Naive thymus-derived CD4-positive, alpha-beta T cell (primary cell): Measurements from ENCODE around the gene SLC44A4. TPM values are rescaled to one million over a fixed set of nuclear protein-coding genes. Genes with fewer than 3 reads are reported as not detected.

Experiments used
- ATAC-seq: fragments of 150-1000 bp; cut with Tn5 transposase; 2 replicates; pipeline ENCODE4 v1.10.0; 2021; ENCODE audit warnings: mild to moderate bottlenecking, moderate library complexity
- CTCF ChIA-PET: fragments of 350-600 bp; sonication (Branson Sonifier 250); formaldehyde crosslinking; loops from one replicate; lab custom pipeline; 2021; ENCODE audit warnings: antibody characterized with exemption; lab: Charles Lee
- POLR2A ChIA-PET: fragments of 350-600 bp; sonication (Branson Sonifier 250); formaldehyde crosslinking; loops from one replicate; lab custom pipeline; 2021; ENCODE audit warnings: antibody characterized with exemption, inconsistent platforms; lab: Charles Lee
- DNase-seq, 9 donors: peaks; one replicate each; pipeline versions ENCODE4 v3.0.0 to v3.0.0-alpha.2; 2020 to 2022; ENCODE audit warnings: mixed read lengths in 1 of 9
- H3K27ac ChIP-seq: one replicate; pipeline ENCODE4 v1.7.0; 2013; ENCODE audit warnings: mild to moderate bottlenecking, low read depth, low read length, moderate library complexity
- H3K27me3 ChIP-seq, 2 donors: one replicate each; pipeline ENCODE4 v1.7.0; 2013; ENCODE audit warnings: low read length in 2 of 2, mild to moderate bottlenecking in 2 of 2, moderate library complexity in 2 of 2; ENCODE audit not compliant: control insufficient read depth in 2 of 2, insufficient read depth in 2 of 2
- H3K36me3 ChIP-seq, 3 experiments: 1 replicate in 2 of 3; 2 replicates in 1 of 3; pipeline ENCODE4 v1.7.0; 2013; ENCODE audit warnings: low read length in 3 of 3, mild to moderate bottlenecking in 3 of 3, moderate library complexity in 1 of 3; ENCODE audit not compliant: insufficient read depth in 3 of 3, control insufficient read depth in 2 of 3
- H3K4me1 ChIP-seq, 2 donors: one replicate each; pipeline ENCODE4 v1.7.0; 2013; ENCODE audit warnings: low read length in 2 of 2, mild to moderate bottlenecking in 2 of 2, moderate library complexity in 1 of 2; ENCODE audit not compliant: control insufficient read depth in 2 of 2, insufficient read depth in 2 of 2
- H3K4me3 ChIP-seq: 2 replicates; pipeline ENCODE4 v1.7.0; 2013; ENCODE audit warnings: mild to moderate bottlenecking, low read length
- H3K9me3 ChIP-seq, 3 experiments: 1 replicate in 2 of 3; 2 replicates in 1 of 3; pipeline ENCODE4 v1.7.0; 2013; ENCODE audit warnings: low read length in 3 of 3; ENCODE audit not compliant: control insufficient read depth in 2 of 3
- H3K27ac Mint-ChIP-seq, 9 donors: one replicate each; pipeline ENCODE4 v1.8.0; 2020 to 2022; ENCODE audit warnings: mixed read lengths in 9 of 9, mild to moderate bottlenecking in 8 of 9, moderate library complexity in 5 of 9, inconsistent platforms in 2 of 9
- H3K27me3 Mint-ChIP-seq, 5 donors: one replicate each; pipeline ENCODE4 v1.8.0; 2021 to 2022; ENCODE audit warnings: mixed read lengths in 5 of 5, mild to moderate bottlenecking in 1 of 5
- H3K36me3 Mint-ChIP-seq, 5 donors: one replicate each; pipeline ENCODE4 v1.8.0; 2020 to 2022; ENCODE audit warnings: mixed read lengths in 5 of 5, mild to moderate bottlenecking in 3 of 5, inconsistent platforms in 1 of 5
- H3K4me1 Mint-ChIP-seq, 7 donors: one replicate each; pipeline ENCODE4 v1.8.0; 2020 to 2022; ENCODE audit warnings: mixed read lengths in 7 of 7, mild to moderate bottlenecking in 3 of 7, inconsistent platforms in 1 of 7
- H3K4me3 Mint-ChIP-seq, 10 donors: one replicate each; pipeline ENCODE4 v1.8.0; 2020 to 2022; ENCODE audit warnings: mild to moderate bottlenecking in 10 of 10, mixed read lengths in 10 of 10, moderate library complexity in 6 of 10, inconsistent platforms in 2 of 10
- H3K9me3 Mint-ChIP-seq, 11 donors: one replicate each; pipeline ENCODE4 v1.8.0; 2020 to 2022; ENCODE audit warnings: mixed read lengths in 11 of 11, mild to moderate bottlenecking in 4 of 11, inconsistent platforms in 1 of 11, moderate library complexity in 1 of 11
- intact Hi-C, 2 donors: fragments of 100-400 bp; cut with micrococcal nuclease; formaldehyde crosslinking; loops; one replicate each; pipeline ENCODE4 v1.15.1; 2023
- polyA plus RNA-seq, 2 donors: library from polyadenylated mRNA; unstranded; fragments of 300-500 nt; fragmentation: Illumina TruSeq; gene quantifications; one replicate each; pipeline ENCODE4 v1.2.3, GENCODE V29; 2021
- total RNA-seq, 6 experiments: library from RNA in 5 of 6; stranded (reverse) in 5 of 6; gene quantifications; 1 replicate in 5 of 6; 2 replicates in 1 of 6; pipeline ENCODE4 v1.2.3 and lab custom pipeline; 2021 to 2026

SLC44A4 gene
- total and polyA plus RNA-seq, 7 experiments from 2014 or later: not detected

GRCh38 chr6:31899215-31899614 is 20.4 kb upstream of the SLC44A4 start:
- ChIA-PET POLR2A (interaction anchor here (1.1 to 2.3 kb wide), 4 partner anchors 9 to 1069 kb away, joined by 4 to 13 read pairs (median 7); partner anchors contain the start of genes BRD2, NEU1 and SKIC2), CTCF (interaction anchor here (1.5 kb wide), 1 partner anchor 36 kb away, joined by 4 read pairs; the partner anchor contains the start of gene NEU1)
- H3K4me3 Mint-ChIP-seq: peak overlapping the region; percentile 67 to 99 (median 86)
- H3K36me3 Mint-ChIP-seq: peaks cover 0 to 8% (median 0%) of the 10 kb centered on the region in 5 donors
- H3K4me1 Mint-ChIP-seq: peaks cover 30 to 50% (median 44%) of the 10 kb centered on the region in 7 donors
- no peak for DNase-seq
- H3K27ac Mint-ChIP-seq: peak overlapping the region in 8 of 9 donors; percentile 15 to 95 (median 78)
- intact Hi-C loops: loop anchor here (2.0 to 10.0 kb wide), 6 partner anchors 102 to 1070 kb away; partner anchors contain the start of genes AGPAT1 (in 1 of the 2), BRD2 (in 1 of the 2), FKBPL (in 1 of the 2) and GPSM3 (in 1 of the 2)
- H3K4me1 ChIP-seq: peaks cover 19 to 23% of the 10 kb centered on the region in 2 donors
- H3K9me3 ChIP-seq: no peaks in the 10 kb centered on the region
- peaks cover 0 to 5% (median 0%) of the 10 kb centered on the region in 5 donors for H3K27me3 Mint-ChIP-seq
- H3K36me3 ChIP-seq: peaks cover 0 to 10% (median 0%) of the 10 kb centered on the region in 3 experiments
- H3K4me3 ChIP-seq: no peak overlapping the region
- H3K27ac ChIP-seq: peak overlapping the region; percentile 96
- H3K9me3 Mint-ChIP-seq: peaks cover 0 to 3% (median 0%) of the 10 kb centered on the region in 11 donors
- no peaks in the 10 kb centered on the region for H3K27me3 ChIP-seq
- ATAC-seq: no peak

DNA sequence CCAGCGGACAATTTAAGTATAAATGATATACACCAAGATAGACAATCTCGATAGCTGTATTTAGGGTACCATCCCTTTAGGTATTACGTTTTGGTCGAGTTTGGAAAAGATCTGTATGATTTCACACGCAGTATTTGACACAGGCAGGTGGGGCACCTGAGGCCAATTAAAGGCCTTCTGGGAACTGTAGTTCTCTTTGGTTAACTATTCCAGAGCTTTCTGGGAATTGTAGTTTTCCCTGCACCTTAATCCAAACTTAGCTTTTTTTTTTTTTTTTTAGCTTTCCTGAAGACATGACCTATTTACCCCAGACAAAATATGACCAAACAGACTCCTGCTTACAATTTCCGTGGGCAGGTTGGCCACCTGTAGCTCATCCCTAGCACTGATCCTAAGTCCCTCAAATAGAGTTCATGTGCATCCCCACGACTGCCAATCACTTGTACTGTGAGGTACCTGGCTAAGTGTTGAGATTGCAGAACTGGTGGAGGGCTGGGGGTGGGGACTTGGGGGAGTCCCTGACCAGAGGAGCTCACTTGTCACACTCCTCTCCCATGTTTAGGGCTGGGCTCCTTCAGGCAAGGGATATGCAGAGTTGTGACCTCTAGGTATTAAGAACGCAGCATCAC is 19.7 kb upstream of the SLC44A4 start:
- peak overlapping the region; percentile 96 for H3K27ac ChIP-seq
- peaks cover 0 to 3% (median 0%) of the 10 kb centered on the region in 11 donors for H3K9me3 Mint-ChIP-seq
- H3K4me3 ChIP-seq: peak overlapping the region; percentile 93
- H3K27ac Mint-ChIP-seq: peak overlapping the region; percentile 91 to 99 (median 97)
- H3K4me1 ChIP-seq: peaks cover 19 to 23% of the 10 kb centered on the region in 2 donors
- CTCF ChIA-PET: interaction anchor here (0.6 to 1.5 kb wide), 6 partner anchors 9 to 895 kb away, joined by 3 to 4 read pairs (median 4); partner anchors contain the start of gene NEU1
- peaks cover 0 to 8% (median 2%) of the 10 kb centered on the region in 5 donors for H3K36me3 Mint-ChIP-seq
- H3K27me3 ChIP-seq: no peaks in the 10 kb centered on the region
- peaks cover 0 to 2% (median 0%) of the 10 kb centered on the region in 5 donors for H3K27me3 Mint-ChIP-seq
- POLR2A ChIA-PET: interaction anchor here (0.6 to 2.3 kb wide), 15 partner anchors 10 to 1070 kb away, joined by 3 to 13 read pairs (median 4); partner anchors contain the start of genes ATF6B, BAG6, BRD2 and C6orf47
- H3K4me3 Mint-ChIP-seq: peak overlapping the region; percentile 92 to 99 (median 96)
- ATAC-seq (peak; percentile 41), DNase-seq (peak in 7 of 9 donors; percentile 54 to 68 (median 63))
- no peaks in the 10 kb centered on the region for H3K9me3 ChIP-seq
- intact Hi-C loops: loop anchor here (1.0 to 10.0 kb wide), 11 partner anchors 61 to 1070 kb away; partner anchors contain the start of genes ABHD16A (in 2 of the 2), AGPAT1 (in 1 of the 2), BAG6 (in 1 of the 2) and BRD2 (in 1 of the 2)
- H3K36me3 ChIP-seq: peaks cover 0 to 11% (median under 1%) of the 10 kb centered on the region in 3 experiments
- H3K4me1 Mint-ChIP-seq: peaks cover 30 to 50% (median 44%) of the 10 kb centered on the region in 7 donors

GRCh38 chr6:31897612-31898382 is 19.0 kb upstream of the SLC44A4 start, which contains the start of gene EHMT2:
TSS of gene EHMT2 (minus strand) at chr6:31897698. CDS start at chr6:31897677, 21 bp downstream.
- Histone ChIP-seq H3K27me3 (no peaks in the 10 kb centered on the region), H3K36me3 (peaks cover 0 to 18% (median 7%) of the 10 kb centered on the region in 3 experiments), H3K4me1 (peaks cover 17 to 23% of the 10 kb centered on the region in 2 donors), H3K9me3 (no peaks in the 10 kb centered on the region), H3K4me3 (peak within 1 kb of the TSS; percentile 93), H3K27ac (peak within 1 kb of the TSS; percentile 96)
- POLR2A ChIA-PET: interaction anchor here (0.6 to 2.3 kb wide), 18 partner anchors 11 to 1074 kb away, joined by 3 to 13 read pairs (median 4); partner anchors contain the start of genes BAG6, BRD2, C6orf47 and CSNK2B
- H3K9me3 Mint-ChIP-seq: peaks cover 0 to 3% (median 0%) of the 10 kb centered on the region in 11 donors
- CTCF ChIA-PET: interaction anchor here (0.6 to 1.5 kb wide), 8 partner anchors 9 to 894 kb away, joined by 3 to 4 read pairs (median 3); partner anchors contain the start of genes NELFE, NEU1 and SKIC2
- ATAC-seq (peak; percentile 73), DNase-seq (peak; percentile 78 to 93 (median 84))
- peak within 1 kb of the TSS; percentile 91 to 99 (median 97) for H3K27ac Mint-ChIP-seq
- H3K4me3 Mint-ChIP-seq: peak within 1 kb of the TSS; percentile 92 to 99 (median 96)
- H3K4me1 Mint-ChIP-seq: peaks cover 25 to 46% (median 39%) of the 10 kb centered on the region in 7 donors
- intact Hi-C loops: loop anchor here (1.0 to 10.0 kb wide), 17 partner anchors 34 to 1071 kb away; partner anchors contain the start of genes ABHD16A (in 2 of the 2), SKIC2 (in 2 of the 2), AGPAT1 (in 1 of the 2) and ATP6V1G2 (in 1 of the 2)
- H3K36me3 Mint-ChIP-seq: peaks cover 0 to 8% (median 4%) of the 10 kb centered on the region in 5 donors
- H3K27me3 Mint-ChIP-seq: peaks cover 0 to 2% (median 0%) of the 10 kb centered on the region in 5 donors

GRCh38 chr6:31896856-31897611 is 18.2 kb upstream of the SLC44A4 start:
- ATAC-seq (no peak), DNase-seq (peak in 4 of 9 donors; percentile 9 to 42 (median 28))
- ChIA-PET CTCF (interaction anchor here (0.7 to 1.4 kb wide), 5 partner anchors 8 to 281 kb away, joined by 3 to 4 read pairs (median 3); partner anchors contain the start of genes NELFE and SKIC2), POLR2A (interaction anchor here (0.6 to 2.3 kb wide), 10 partner anchors 19 to 1075 kb away, joined by 3 to 13 read pairs (median 6); partner anchors contain the start of genes BAG6, CSNK2B, DXO and GPANK1)
- Histone ChIP-seq H3K27me3 (no peaks in the 10 kb centered on the region), H3K27ac (peak overlapping the region; percentile 96), H3K36me3 (peaks cover 0 to 26% (median 9%) of the 10 kb centered on the region in 3 experiments), H3K9me3 (no peaks in the 10 kb centered on the region), H3K4me3 (peak overlapping the region; percentile 93), H3K4me1 (peaks cover 14 to 20% of the 10 kb centered on the region in 2 donors)
- peak overlapping the region; percentile 73 to 99 (median 90) for H3K4me3 Mint-ChIP-seq
- H3K36me3 Mint-ChIP-seq: peaks cover 3 to 14% (median 8%) of the 10 kb centered on the region in 5 donors
- peaks cover 22 to 41% (median 33%) of the 10 kb centered on the region in 7 donors for H3K4me1 Mint-ChIP-seq
- H3K9me3 Mint-ChIP-seq: peaks cover 0 to 3% (median 0%) of the 10 kb centered on the region in 11 donors
- intact Hi-C loops: loop anchor here (1.0 to 10.0 kb wide), 13 partner anchors 34 to 948 kb away; partner anchors contain the start of genes AGPAT1 (in 1 of the 2), ATP6V1G2 (in 1 of the 2), DDAH2 (in 1 of the 2) and FKBPL (in 1 of the 2)
- no peaks in the 10 kb centered on the region for H3K27me3 Mint-ChIP-seq
- peak overlapping the region; percentile 73 to 97 (median 87) for H3K27ac Mint-ChIP-seq

- DNase-seq (no peak), ATAC-seq (no peak)
- intact Hi-C loops: loop anchor here (2.0 to 10.0 kb wide), 7 partner anchors 99 to 948 kb away; partner anchors contain the start of genes AGPAT1 (in 1 of the 2), ATP6V1G2 (in 1 of the 2), FKBPL (in 1 of the 2) and GPSM3 (in 1 of the 2)
- POLR2A ChIA-PET: interaction anchor here (1.5 kb wide), 1 partner anchor 77 kb away, joined by 4 read pairs; no protein-coding TSS in a partner anchor
- peak overlapping the region; percentile 93 for H3K4me3 ChIP-seq
- Mint-ChIP-seq H3K9me3 (peaks cover 0 to 3% (median 0%) of the 10 kb centered on the region in 11 donors), H3K36me3 (peaks cover 7 to 19% (median 9%) of the 10 kb centered on the region in 5 donors), H3K4me1 (peaks cover 22 to 41% (median 33%) of the 10 kb centered on the region in 7 donors), H3K4me3 (peak overlapping the region; percentile 73 to 92 (median 86)), H3K27ac (peak overlapping the region; percentile 73 to 93 (median 87)), H3K27me3 (no peaks in the 10 kb centered on the region)
- peaks cover 14 to 20% of the 10 kb centered on the region in 2 donors for H3K4me1 ChIP-seq
- no peaks in the 10 kb centered on the region for H3K9me3 ChIP-seq
- H3K27ac ChIP-seq: peak overlapping the region; percentile 96
- H3K36me3 ChIP-seq: peaks cover 0 to 30% (median 9%) of the 10 kb centered on the region in 3 experiments
- CTCF ChIA-PET: interaction anchor here (1.6 kb wide), 1 partner anchor 9 kb away, joined by 3 read pairs; no protein-coding TSS in a partner anchor
- H3K27me3 ChIP-seq: no peaks in the 10 kb centered on the region
These were observed 17.7 kb upstream of the SLC44A4 start for GRCh38 chr6:31896493-31896855.
